Karpas-422 (cell line): Measurements from ENCODE around the gene PRKCE. TPM values are rescaled to one million over a fixed set of nuclear protein-coding genes. Genes with fewer than 3 reads are reported as not detected.

ENCODE experiments used
- DNase-seq: peaks from one replicate; pipeline ENCODE4 v3.0.0-alpha.2; 2015
- H2AFZ ChIP-seq: fragments of 200-600 bp; sonication (generic); 2 replicates; pipeline ENCODE4 v1.6.1; 2014; ENCODE audit warnings: antibody characterized with exemption, low read length, mixed read lengths
- H3K27ac ChIP-seq: fragments of 200-600 bp; sonication (generic); 2 replicates; pipeline ENCODE4 v1.5.1; 2014; ENCODE audit warnings: mild to moderate bottlenecking, low read length, moderate library complexity
- H3K27me3 ChIP-seq: fragments of 200-600 bp; sonication (generic); 2 replicates; pipeline ENCODE4 v1.6.1; 2014; ENCODE audit warnings: low read length, mixed read lengths
- H3K36me3 ChIP-seq: fragments of 200-600 bp; sonication (generic); 2 replicates; pipeline ENCODE4 v1.6.1; 2014; ENCODE audit warnings: low read length, mixed read lengths; ENCODE audit not compliant: insufficient read depth
- H3K4me1 ChIP-seq: fragments of 200-600 bp; sonication (generic); 2 replicates; pipeline ENCODE4 v1.6.1; 2014; ENCODE audit warnings: mild to moderate bottlenecking, low read length, mixed read lengths
- H3K4me2 ChIP-seq: fragments of 200-600 bp; sonication (generic); 2 replicates; pipeline ENCODE4 v1.6.1; 2014; ENCODE audit warnings: low read length, low read depth, mild to moderate bottlenecking; ENCODE audit not compliant: poor library complexity, severe bottlenecking
- H3K4me3 ChIP-seq: fragments of 200-600 bp; sonication (generic); 2 replicates; pipeline ENCODE4 v1.5.1; 2014; ENCODE audit warnings: mild to moderate bottlenecking, antibody characterized with exemption, low read length, mixed read lengths
- H3K79me2 ChIP-seq: fragments of 200-600 bp; sonication (generic); 2 replicates; pipeline ENCODE4 v1.6.1; 2014; ENCODE audit warnings: mild to moderate bottlenecking, low read length, mixed read lengths
- H3K9ac ChIP-seq: fragments of 200-600 bp; sonication (generic); 2 replicates; pipeline ENCODE4 v1.6.0; 2014; ENCODE audit warnings: low read length
- H3K9me2 ChIP-seq: fragments of 200-600 bp; sonication (generic), shearing (Covaris generic); replicated peaks from 2 replicates; pipeline ENCODE4 v1.6.0; 2014; ENCODE audit warnings: mild to moderate bottlenecking, low read length, moderate library complexity; ENCODE audit not compliant: insufficient read depth
- H3K9me3 ChIP-seq: fragments of 300-700, 200-600 bp; sonication (generic); 2 replicates; pipeline ENCODE4 v1.6.1; 2014; ENCODE audit warnings: low read length, mixed read lengths
- H4K20me1 ChIP-seq: fragments of 200-600 bp; sonication (generic); 2 replicates; pipeline ENCODE4 v1.6.1; 2014; ENCODE audit warnings: mild to moderate bottlenecking, antibody characterized with exemption, low read length, low read depth; ENCODE audit not compliant: insufficient read depth
- total RNA-seq: library from RNA; depleted of rRNA; stranded (reverse); fragments of >200 nt; shearing (Covaris generic); gene quantifications from 2 replicates; pipeline ENCODE4 v1.2.3, GENCODE V29; 2014; ENCODE audit warnings: low replicate concordance

PRKCE gene
- total RNA-seq, 1 experiment from 2014 or later: 61.8 TPM

GRCh38 chr2:45840481-45840880 is 189.0 kb downstream of the PRKCE start:
- Histone ChIP-seq H3K9ac (peak overlapping the region; percentile 85), H3K27ac (peak overlapping the region; percentile 99)

GRCh38 chr2:45841752-45842407 is 190.4 kb downstream of the PRKCE start:
- Histone ChIP-seq H3K36me3 (peaks cover 27% of the 10 kb centered on the region), H3K9ac (peak overlapping the region; percentile 85), H3K27me3 (no peaks in the 10 kb centered on the region), H3K27ac (peak overlapping the region; percentile 99), H3K79me2 (peaks cover 91% of the 10 kb centered on the region), H3K4me2 (peak overlapping the region; percentile 95), H2AFZ (no peak overlapping the region), H3K4me3 (peak overlapping the region; percentile 68), H3K9me2 (no peaks in the 10 kb centered on the region), H3K9me3 (no peaks in the 10 kb centered on the region), H3K4me1 (peaks cover 100% of the 10 kb centered on the region), H4K20me1 (no peaks in the 10 kb centered on the region)
- DNase-seq: peak; percentile 78

More at GRCh38 chr2:45840481-45840880, 189.0 kb downstream of the PRKCE start:
- no peaks in the 10 kb centered on the region for H3K9me2 ChIP-seq
- H2AFZ ChIP-seq: no peak overlapping the region
- H3K4me1 ChIP-seq: peaks cover 100% of the 10 kb centered on the region
- H3K4me3 ChIP-seq: peak overlapping the region; percentile 68
- H3K27me3 ChIP-seq: no peaks in the 10 kb centered on the region
- no peaks in the 10 kb centered on the region for H3K9me3 ChIP-seq
- peak overlapping the region; percentile 95 for H3K4me2 ChIP-seq
- no peaks in the 10 kb centered on the region for H4K20me1 ChIP-seq
- peaks cover 13% of the 10 kb centered on the region for H3K36me3 ChIP-seq
- peaks cover 77% of the 10 kb centered on the region for H3K79me2 ChIP-seq
- DNase-seq: peak; percentile 76

GRCh38 chr2:45843136-45843535 is 191.7 kb downstream of the PRKCE start:
- Histone ChIP-seq H3K4me2 (peak overlapping the region; percentile 95), H3K4me3 (peak overlapping the region; percentile 68), H3K27me3 (no peaks in the 10 kb centered on the region), H2AFZ (no peak overlapping the region), H3K27ac (peak overlapping the region; percentile 99), H3K79me2 (peaks cover 95% of the 10 kb centered on the region), H3K36me3 (peaks cover 39% of the 10 kb centered on the region), H3K4me1 (peaks cover 100% of the 10 kb centered on the region), H3K9me2 (no peaks in the 10 kb centered on the region), H3K9ac (peak overlapping the region; percentile 85), H4K20me1 (no peaks in the 10 kb centered on the region), H3K9me3 (no peaks in the 10 kb centered on the region)
- peak; percentile 90 for DNase-seq

- H3K9me3 ChIP-seq: no peaks in the 10 kb centered on the region
- DNase-seq: no peak
- H4K20me1 ChIP-seq: no peaks in the 10 kb centered on the region
- peak overlapping the region; percentile 99 for H3K27ac ChIP-seq
- peaks cover 44% of the 10 kb centered on the region for H3K36me3 ChIP-seq
- no peaks in the 10 kb centered on the region for H3K27me3 ChIP-seq
- no peaks in the 10 kb centered on the region for H3K9me2 ChIP-seq
- peak overlapping the region; percentile 68 for H3K4me3 ChIP-seq
- H2AFZ ChIP-seq: no peak overlapping the region
- H3K4me1 ChIP-seq: peaks cover 99% of the 10 kb centered on the region
- H3K9ac ChIP-seq: peak overlapping the region; percentile 85
- H3K4me2 ChIP-seq: peak overlapping the region; percentile 95
- peaks cover 95% of the 10 kb centered on the region for H3K79me2 ChIP-seq
Measured at GRCh38 chr2:45844796-45845457, 193.5 kb downstream of the PRKCE start.

GRCh38 chr2:45845566-45845965 is 194.1 kb downstream of the PRKCE start:
- Histone ChIP-seq H3K36me3 (peaks cover 48% of the 10 kb centered on the region), H3K4me1 (peaks cover 99% of the 10 kb centered on the region), H4K20me1 (no peaks in the 10 kb centered on the region), H3K27me3 (no peaks in the 10 kb centered on the region), H3K4me2 (peak overlapping the region; percentile 95), H3K27ac (peak overlapping the region; percentile 99), H2AFZ (no peak overlapping the region), H3K4me3 (peak overlapping the region; percentile 68; the same call in 1 of the 2 replicates), H3K79me2 (peaks cover 95% of the 10 kb centered on the region), H3K9ac (peak overlapping the region; percentile 85), H3K9me3 (no peaks in the 10 kb centered on the region), H3K9me2 (no peaks in the 10 kb centered on the region)
- peak; percentile 58 for DNase-seq

GRCh38 chr2:45849491-45850283 is 198.2 kb downstream of the PRKCE start:
- Histone ChIP-seq H2AFZ (no peak overlapping the region), H3K4me1 (peaks cover 93% of the 10 kb centered on the region), H4K20me1 (no peaks in the 10 kb centered on the region), H3K9me3 (no peaks in the 10 kb centered on the region), H3K79me2 (peaks cover 100% of the 10 kb centered on the region), H3K27ac (peak overlapping the region; percentile 99), H3K4me2 (peak overlapping the region; percentile 58), H3K36me3 (peaks cover 56% of the 10 kb centered on the region), H3K9me2 (no peaks in the 10 kb centered on the region), H3K9ac (0 out of 2 replicates have a peak overlapping the region, but pooled peaks have one; percentile 5), H3K27me3 (no peaks in the 10 kb centered on the region), H3K4me3 (no peak overlapping the region)
- DNase-seq: no peak

GRCh38 chr2:45850558-45850957 is 199.1 kb downstream of the PRKCE start:
- Histone ChIP-seq H3K36me3 (peaks cover 47% of the 10 kb centered on the region), H3K9me3 (no peaks in the 10 kb centered on the region), H3K27ac (peak overlapping the region; percentile 99), H3K27me3 (no peaks in the 10 kb centered on the region), H4K20me1 (no peaks in the 10 kb centered on the region), H3K79me2 (peaks cover 100% of the 10 kb centered on the region), H3K4me3 (0 out of 2 replicates have a peak overlapping the region, but pooled peaks have one; percentile 19), H2AFZ (no peak overlapping the region), H3K9me2 (no peaks in the 10 kb centered on the region), H3K4me2 (peak overlapping the region; percentile 58), H3K9ac (peak overlapping the region; percentile 47; the same call in 1 of the 2 replicates), H3K4me1 (peaks cover 84% of the 10 kb centered on the region)
- peak; percentile 64 for DNase-seq
